HepG2 (cell line): ENCODE measurements around the gene PRDX5. TPM values are rescaled to one million over a fixed set of nuclear protein-coding genes. Genes with fewer than 3 reads are reported as not detected.

Experiments
- ATAC-seq: fragments of 200-7000 bp; cut with Tn5 transposase; 3 replicates; pipeline ENCODE4 v1.9.1; 2020; ENCODE audit warnings: mild to moderate bottlenecking, moderate library complexity
- BruUV-seq: library from RNA; stranded (reverse); fragments of 400-500 nt; replicated peaks from 2 replicates; lab custom pipeline; 2021; lab: Mats Ljungman, UMichigan
- CTCF ChIA-PET: fragments of 300-600 bp; formaldehyde crosslinking; extraction: SDS; loops from one replicate; lab custom pipeline; 2021; ENCODE audit warnings: low total read pairs, inconsistent platforms, low intra/inter-chr PET ratio; lab: Yijun Ruan, JAX
- POLR2A ChIA-PET: fragments of 350-600 bp; sonication (Branson Sonifier 250); formaldehyde crosslinking; loops from one replicate; lab custom pipeline; 2020; ENCODE audit warnings: antibody characterized with exemption, inconsistent platforms; lab: Yijun Ruan, JAX
- DNase-seq: peaks from one replicate; pipeline ENCODE4 v3.0.0-alpha.2; 2015; ENCODE audit warnings: low spot score
- FAIRE-seq: peaks from 3 replicates; lab custom pipeline; 2011; peaks lifted over from hg19 to GRCh38; lab: Jason Lieb, UNC
- H2AFZ ChIP-seq: one replicate; pipeline ENCODE4 v1.6.1; 2011; ENCODE audit warnings: low read length, inconsistent platforms
- H3K27ac ChIP-seq: fragments of 300-600 bp; 3 replicates; pipeline ENCODE4 v1.8.0; 2011; ENCODE audit warnings: mixed run types, mild to moderate bottlenecking, mixed read lengths, low read length, inconsistent platforms; ENCODE audit not compliant: insufficient read depth; ENCODE audit errors: extremely low read length
- H3K27me3 ChIP-seq, 2 experiments: fragments of 200-600 bp in 1 of 2; 2 replicates in 1 of 2; 3 replicates in 1 of 2; pipeline versions ENCODE4 v1.6.0 to v1.8.0; 2011; ENCODE audit warnings: low read length in 2 of 2, mild to moderate bottlenecking in 2 of 2, moderate library complexity in 2 of 2, inconsistent platforms in 1 of 2; ENCODE audit not compliant: insufficient read depth in 2 of 2, control insufficient read depth in 1 of 2
- H3K36me3 ChIP-seq, 2 experiments: fragments of 200-600 bp in 1 of 2; replicated peaks in 1 of 2; 2 replicates in 1 of 2; 3 replicates in 1 of 2; pipeline versions ENCODE4 v1.5.1 to v1.8.0; 2011; ENCODE audit warnings: low read length in 2 of 2, inconsistent platforms in 1 of 2; ENCODE audit not compliant: insufficient read depth in 2 of 2, control insufficient read depth in 1 of 2
- H3K4me1 ChIP-seq: 2 replicates; pipeline ENCODE4 v1.5.1; 2012; ENCODE audit warnings: low read length, inconsistent platforms; ENCODE audit not compliant: insufficient read depth
- H3K4me2 ChIP-seq: 2 replicates; pipeline ENCODE4 v1.6.0; 2011; ENCODE audit warnings: low read depth, low read length, inconsistent platforms
- H3K4me3 ChIP-seq, 3 experiments: fragments of 200-600 bp in 1 of 3; sonication (generic), shearing (Covaris generic) in 1 of 3; replicated peaks in 1 of 3; 2 replicates each; pipeline ENCODE4 v1.5.1; 2011 to 2016; ENCODE audit warnings: low read length in 3 of 3, inconsistent platforms in 2 of 3, low read depth in 2 of 3, mild to moderate bottlenecking in 2 of 3, control low read depth in 1 of 3, mixed read lengths in 1 of 3; ENCODE audit not compliant: insufficient read depth in 1 of 3
- H3K79me2 ChIP-seq: one replicate; pipeline ENCODE4 v1.6.1; 2011; ENCODE audit warnings: low read length, inconsistent platforms; ENCODE audit not compliant: insufficient read depth
- H3K9ac ChIP-seq: 2 replicates; pipeline ENCODE4 v1.6.0; 2011; ENCODE audit warnings: mild to moderate bottlenecking, low read depth, low read length, inconsistent platforms; ENCODE audit not compliant: insufficient read depth
- H3K9me3 ChIP-seq: 2 replicates; pipeline ENCODE4 v1.5.1; 2012; ENCODE audit warnings: mild to moderate bottlenecking, low read length
- H4K20me1 ChIP-seq: 2 replicates; pipeline ENCODE4 v1.6.0; 2011; ENCODE audit warnings: inconsistent platforms, mild to moderate bottlenecking, low read length, moderate library complexity; ENCODE audit not compliant: insufficient read depth
- CBFB ChIP-seq: sonication (generic); formaldehyde crosslinking; IDR thresholded peaks from 2 replicates; pipeline ENCODE4 v1.4.0; 2020; ENCODE audit warnings: missing genetic modification reagents
- FIP1L1 ChIP-seq: fragments of 200-400 bp; formaldehyde crosslinking; IDR thresholded peaks from 2 replicates; pipeline ENCODE4 v1.6.1; 2018; ENCODE audit warnings: low read depth, mild to moderate bottlenecking, low read length, moderate library complexity, borderline replicate concordance; ENCODE audit not compliant: insufficient read depth
- FOSL2 ChIP-seq: sonication (generic); formaldehyde crosslinking; IDR thresholded peaks from 2 replicates; pipeline ENCODE4 v1.4.0; 2020; ENCODE audit warnings: missing genetic modification reagents
- FOXJ3 ChIP-seq: sonication (generic); formaldehyde crosslinking; IDR thresholded peaks from 2 replicates; pipeline ENCODE4 v1.4.0; 2020; ENCODE audit warnings: missing genetic modification reagents, mild to moderate bottlenecking, borderline replicate concordance
- MAFK ChIP-seq, 2 experiments: IDR thresholded peaks in 1 of 2; conservative IDR thresholded peaks in 1 of 2; 2 replicates each; pipeline ENCODE4 v1.6.1; 2011; ENCODE audit warnings: improper control_type of control experiment in 2 of 2, low read length in 2 of 2
- MBNL3 ChIP-seq: fragments of 250-450 bp; sonication (Bioruptor Pico); conservative IDR thresholded peaks from 2 replicates; pipeline ENCODE4 v1.8.0; 2022; ENCODE audit warnings: mild to moderate bottlenecking, inconsistent platforms
- MEIS2 ChIP-seq: sonication (generic); formaldehyde crosslinking; IDR thresholded peaks from 2 replicates; pipeline ENCODE4 v1.9.0; 2021; ENCODE audit warnings: mild to moderate bottlenecking, missing genetic modification reagents
- REL ChIP-seq: sonication (generic); formaldehyde crosslinking; conservative IDR thresholded peaks from 2 replicates; pipeline ENCODE4 v1.8.0; 2022; ENCODE audit warnings: mild to moderate bottlenecking, missing genetic modification reagents, moderate library complexity
- SETDB1 ChIP-seq: sonication (generic); formaldehyde crosslinking; IDR thresholded peaks from 2 replicates; pipeline ENCODE4 v1.5.1; 2020; ENCODE audit warnings: missing genetic modification reagents, mild to moderate bottlenecking, borderline replicate concordance
- ZBTB3 ChIP-seq: sonication (generic); formaldehyde crosslinking; IDR thresholded peaks from 2 replicates; pipeline ENCODE4 v1.4.0; 2020; ENCODE audit warnings: low read depth, mild to moderate bottlenecking, moderate library complexity, missing genetic modification reagents, borderline replicate concordance
- ZFY ChIP-seq: sonication (generic); formaldehyde crosslinking; IDR thresholded peaks from 2 replicates; pipeline ENCODE4 v1.4.0; 2020; ENCODE audit warnings: missing genetic modification reagents
- ZNF251 ChIP-seq: sonication (generic); formaldehyde crosslinking; IDR thresholded peaks from 2 replicates; pipeline ENCODE4 v1.9.0; 2021; ENCODE audit warnings: mild to moderate bottlenecking, missing genetic modification reagents
- ZNF501 ChIP-seq: sonication (generic); formaldehyde crosslinking; IDR thresholded peaks from 2 replicates; pipeline ENCODE4 v1.5.1; 2020; ENCODE audit warnings: mild to moderate bottlenecking, moderate library complexity, missing genetic modification reagents
- ZNF567 ChIP-seq: sonication (generic); formaldehyde crosslinking; IDR thresholded peaks from 2 replicates; pipeline ENCODE4 v1.8.1; 2023; ENCODE audit warnings: mild to moderate bottlenecking, missing genetic modification reagents, borderline replicate concordance
- WGBS: methylation state at CpG from one replicate; pipeline ENCODE4 v1.1.6; 2017; ENCODE audit warnings: low lambda C conversion rate; 5-methylcytosine and 5-hydroxymethylcytosine counted together
- in situ Hi-C: cut with HindIII; loops from 2 replicates; pipeline ENCODE4 v1.10.0; 2017; ENCODE audit warnings: low pct_unique_long_range_greater_than_20kb; ENCODE audit not compliant: extremely low pct_ligation_motif_present
- intact Hi-C: fragments of 100-400 bp; cut with micrococcal nuclease; formaldehyde crosslinking; loops from one replicate; pipeline ENCODE4 v1.10.0; 2022; ENCODE audit not compliant: unreplicated experiment
- polyA plus RNA-seq, 8 experiments: library from polyadenylated mRNA; depleted of rRNA in 3 of 8; stranded (reverse) in 7 of 8; unstranded in 1 of 8; fragments of >200 nt; fragmentation: Illumina TruSeq in 4 of 8; extraction: Trizol in 4 of 8; gene quantifications; 2 replicates each; pipeline versions ENCODE4 v1.2.1 to v1.2.3, GENCODE V29; 2011 to 2016; ENCODE audit warnings: low read depth in 4 of 8, missing spikeins in 1 of 8, mixed read lengths in 1 of 8; ENCODE audit not compliant: insufficient read depth in 1 of 8
- total RNA-seq, 5 experiments: library from RNA; depleted of rRNA; stranded (reverse); fragments of >200 nt; fragmentation: Illumina TruSeq; extraction: Trizol; gene quantifications; 2 replicates each; pipeline ENCODE4 v1.2.3, GENCODE V29; 2016; ENCODE audit warnings: low read depth in 1 of 5

Gene PRDX5
- total and polyA plus RNA-seq, 2 of the 13 experiments (the other 11 are each of a cell fraction or from before 2014, with no cell fraction given) = 215 to 311 TPM

DNA sequence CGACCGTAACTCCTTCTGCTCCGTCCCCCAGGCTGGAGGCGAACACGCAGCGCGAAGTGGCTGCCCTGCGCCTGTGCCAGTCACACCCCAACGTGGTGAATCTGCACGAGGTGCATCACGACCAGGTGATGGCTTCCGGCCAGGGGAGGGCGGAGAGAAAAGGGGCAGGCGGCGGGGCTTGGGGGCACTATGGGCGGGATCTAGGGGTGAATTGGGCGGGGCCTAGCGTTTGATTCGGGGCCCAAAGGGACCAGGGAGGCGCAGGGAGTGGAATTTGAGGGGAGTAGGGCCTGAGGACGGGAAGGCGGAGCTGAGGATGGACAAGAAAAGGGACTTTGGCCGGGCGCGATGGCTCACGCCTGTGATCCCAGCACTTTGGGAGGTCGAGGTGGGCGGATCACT is 50.8 kb downstream of the PRDX5 start:
- no TSS peak for BruUV-seq
- WGBS = 98% methylated on average over 28 of the region's 28 CpGs
- Histone ChIP-seq H3K27ac (no peak overlapping the region), H4K20me1 (no peaks in the 10 kb centered on the region), H3K4me2 (no peak overlapping the region), H3K4me1 (peaks cover 6% of the 10 kb centered on the region; the same call in 1 of the 2 replicates), H3K79me2 (no peaks in the 10 kb centered on the region), H3K9me3 (no peaks in the 10 kb centered on the region), H3K36me3 (peaks cover 2 to 16% of the 10 kb centered on the region in 2 experiments; a peak in 3 of 5 replicates), H2AFZ (no peak overlapping the region), H3K9ac (no peak overlapping the region), H3K4me3 (no peak overlapping the region), H3K27me3 (no peaks in the 10 kb centered on the region; a peak in 1 of 5 replicates)
- intact Hi-C loops (no loop called here), in situ Hi-C loops (no loop called here)
- POLR2A ChIA-PET = no interaction called here
- TF ChIP-seq ZFY (CRISPR knock-in tag) (no peak), ZBTB3 (CRISPR knock-in tag) (no peak), FOXJ3 (CRISPR knock-in tag) (no peak), CBFB (no peak), FIP1L1 (no peak), SETDB1 (no peak), MAFK (conservative IDR thresholded peaks at IDR 0.05 in 1 of 2, IDR thresholded peaks at IDR 0.05 in 1 of 2; ENCODE audit: low read length in 2 of 2) (no peak), ZNF567 (CRISPR knock-in tag) (no peak), ZNF501 (CRISPR knock-in tag) (no peak), MEIS2 (no peak), MBNL3 (CRISPR knock-in tag) (no peak), FOSL2 (CRISPR knock-in tag) (no peak), REL (CRISPR knock-in tag) (no peak), ZNF251 (no peak)
- ATAC-seq (no peak), FAIRE-seq (no peak), DNase-seq (no peak)
- CTCF ChIA-PET = no interaction called here
